ENCODE results near the gene TRIM10. TPM values are rescaled to one million over a fixed set of nuclear protein-coding genes. Genes with fewer than 3 reads are reported as not detected.

Gene TRIM10
- total and polyA plus RNA-seq, 10 of the 15 experiments (the other 5 are each of a cell fraction or from before 2014, with no cell fraction given): 0.01 TPM; not detected in 9

- CTCF ChIA-PET: interaction anchor here (1.2 to 3.8 kb wide), 2 partner anchors 14 to 40 kb away, joined by 3 to 28 read pairs; no protein-coding TSS in a partner anchor
- Histone ChIP-seq H3K36me3 (ENCODE audit: control insufficient read depth in 2 of 2, insufficient read depth in 2 of 2, low read length in 1 of 2) (no peaks in the 10 kb centered on the region), H3K79me2 (ENCODE audit: control insufficient read depth, insufficient read depth, low read length) (no peaks in the 10 kb centered on the region), H4K20me1 (ENCODE audit: control insufficient read depth, insufficient read depth) (no peaks in the 10 kb centered on the region), H3K4me3 (no peak overlapping the region), H3K4me1 (ENCODE audit: control insufficient read depth, insufficient read depth, low read length) (no peaks in the 10 kb centered on the region; the same call in 1 of the 2 replicates), H2AFZ (ENCODE audit: control insufficient read depth, low read depth, low read length) (no peak overlapping the region), H3K9me3 (replicated peaks; ENCODE audit: control insufficient read depth, insufficient read depth, low read length) (no peaks in the 10 kb centered on the region), H3K27me3 (replicated peaks in 1 of 2; ENCODE audit: control insufficient read depth in 2 of 2, insufficient read depth in 2 of 2, low read length in 1 of 2) (peaks cover 0 to 3% of the 10 kb centered on the region in 2 experiments; a peak in 2 of 4 replicates), H3K9ac (ENCODE audit: control insufficient read depth, insufficient read depth, low read length) (no peak overlapping the region), H3K4me2 (ENCODE audit: control insufficient read depth, insufficient read depth) (no peak overlapping the region), H3K27ac (ENCODE audit: control insufficient read depth, insufficient read depth) (no peak overlapping the region)
- ATAC-seq (no peak), DNase-seq (ENCODE audit: low read depth, low spot score) (no peak), FAIRE-seq (no peak)
- 20% methylated on average over 6 of the region's 6 CpGs for WGBS (ENCODE audit: insufficient coverage, insufficient replicate concordance, low lambda C conversion rate, missing lambda C conversion rate)
- BruUV-seq (replicated peaks): no TSS peak
- TF ChIP-seq ZBED1 (IDR thresholded peaks at IDR 0.05; ENCODE audit: borderline replicate concordance): no peak
- TF ChIP-seq CEBPB (IDR thresholded peaks at IDR 0.05; ENCODE audit: borderline replicate concordance in 1 of 2, low read depth in 2 of 2, low read length in 2 of 2): no peak
- TF ChIP-seq SKIL (IDR thresholded peaks at IDR 0.05; ENCODE audit: low read depth, poor library complexity, severe bottlenecking): no peak
- no peak for TF ChIP-seq MYC (IDR thresholded peaks at IDR 0.05; ENCODE audit: insufficient read depth, insufficient read length, insufficient replicate concordance, low read length, severe bottlenecking)
- no peak for TF ChIP-seq EED (IDR thresholded peaks at IDR 0.05; ENCODE audit: low read depth)
- no peak for TF ChIP-seq ZZZ3 (IDR thresholded peaks at IDR 0.05; ENCODE audit: control insufficient read depth, insufficient read length, low read depth)
- no peak for TF ChIP-seq GABPA (IDR thresholded peaks at IDR 0.05; ENCODE audit: low read depth)
- no peak for TF ChIP-seq KDM1A (IDR thresholded peaks at IDR 0.05; ENCODE audit: borderline replicate concordance)
- TF ChIP-seq CHD2 (IDR thresholded peaks at IDR 0.05; ENCODE audit: borderline replicate concordance, low read depth, low read length): no peak
- no peak for TF ChIP-seq RBBP5 (conservative IDR thresholded peaks at IDR 0.05)
- no peak for TF ChIP-seq CUX1 (IDR thresholded peaks at IDR 0.05; ENCODE audit: insufficient replicate concordance, low read depth, low read length)
- no peak for TF ChIP-seq NR2C2 (IDR thresholded peaks at IDR 0.05; ENCODE audit: borderline replicate concordance, control insufficient read depth, insufficient read length, low read depth)
- no peak for TF ChIP-seq DPF2 (IDR thresholded peaks at IDR 0.05)
- intact Hi-C loops (cut with micrococcal nuclease; ENCODE audit: unreplicated experiment): no loop called here
- SMC1A ChIA-PET (ENCODE audit: uncharacterized antibody, unreplicated experiment): interaction anchor here (1.4 to 2.9 kb wide), 2 partner anchors 13 to 23 kb away, joined by 3 to 14 read pairs; no protein-coding TSS in a partner anchor
- in situ Hi-C loops (cut with MboI): no loop called here
- POLR2A ChIA-PET: interaction anchor here (0.7 kb wide), 1 partner anchor 189 kb away, joined by 3 read pairs; no protein-coding TSS in a partner anchor
- RAD21 ChIA-PET (ENCODE audit: unreplicated experiment): interaction anchor here (1.2 kb wide), 1 partner anchor 41 kb away, joined by 3 read pairs; no protein-coding TSS in a partner anchor
Measured at GRCh38 chr6:30144811-30145210, 16.2 kb downstream of the TRIM10 start.
